Neuronal stem cell (in vitro differentiated cells): ENCODE measurements around the gene ALPP.

Source experiments
- DNase-seq: peaks from one replicate; pipeline ENCODE4 v3.0.0-alpha.2; 2013; ENCODE audit warnings: low spot score
- H2AFZ ChIP-seq: one replicate; pipeline ENCODE4 v1.6.1; 2013; ENCODE audit warnings: mild to moderate bottlenecking, low read length, inconsistent platforms
- H2AK5ac ChIP-seq: 2 replicates; pipeline ENCODE4 v1.6.1; 2013; ENCODE audit warnings: low read depth, mild to moderate bottlenecking, inconsistent platforms, low read length, moderate library complexity, mixed read lengths
- H2BK120ac ChIP-seq: 2 replicates; pipeline ENCODE4 v1.6.1; 2013; ENCODE audit warnings: low read depth, mild to moderate bottlenecking, inconsistent platforms, low read length, moderate library complexity, mixed read lengths
- H2BK12ac ChIP-seq: one replicate; pipeline ENCODE4 v1.6.1; 2013; ENCODE audit warnings: low read length, inconsistent platforms
- H2BK15ac ChIP-seq: 2 replicates; pipeline ENCODE4 v1.6.1; 2013; ENCODE audit warnings: mild to moderate bottlenecking, low read length, inconsistent platforms, mixed read lengths
- H2BK5ac ChIP-seq: one replicate; pipeline ENCODE4 v1.6.1; 2013; ENCODE audit warnings: inconsistent platforms, mild to moderate bottlenecking, low read length, moderate library complexity
- H3K14ac ChIP-seq: one replicate; pipeline ENCODE4 v1.6.1; 2013; ENCODE audit warnings: low read length, inconsistent platforms
- H3K18ac ChIP-seq: 2 replicates; pipeline ENCODE4 v1.6.1; 2013; ENCODE audit warnings: low read length, inconsistent platforms
- H3K23ac ChIP-seq: 2 replicates; pipeline ENCODE4 v1.6.1; 2013; ENCODE audit warnings: low read depth, mild to moderate bottlenecking, mixed read lengths, low read length, inconsistent platforms; ENCODE audit not compliant: poor library complexity
- H3K27ac ChIP-seq: replicated peaks from 3 replicates; pipeline ENCODE4 v1.5.1; 2013; ENCODE audit warnings: low read length, inconsistent platforms
- H3K27me3 ChIP-seq, 3 experiments: 2 replicates each; pipeline ENCODE4 v1.6.1; 2013; ENCODE audit warnings: low read length in 3 of 3, mild to moderate bottlenecking in 2 of 3, inconsistent platforms in 1 of 3, low read depth in 1 of 3, mixed read lengths in 1 of 3, moderate library complexity in 1 of 3; ENCODE audit not compliant: control insufficient read depth in 3 of 3, insufficient read depth in 3 of 3
- H3K36me3 ChIP-seq, 2 donors: replicated peaks in 1 of 2; 2 replicates each; pipeline ENCODE4 v1.6.1; 2013; ENCODE audit warnings: low read length in 2 of 2; ENCODE audit not compliant: control insufficient read depth in 2 of 2, insufficient read depth in 2 of 2
- H3K4ac ChIP-seq: 2 replicates; pipeline ENCODE4 v1.6.1; 2013; ENCODE audit warnings: inconsistent platforms, mild to moderate bottlenecking, low read length, moderate library complexity
- H3K4me1 ChIP-seq, 2 donors: 1 replicate in 1 of 2; 2 replicates in 1 of 2; pipeline ENCODE4 v1.6.1; 2013; ENCODE audit warnings: low read length in 2 of 2, low read depth in 1 of 2; ENCODE audit not compliant: control insufficient read depth in 2 of 2, insufficient read depth in 1 of 2
- H3K4me2 ChIP-seq: one replicate; pipeline ENCODE4 v1.6.1; 2013; ENCODE audit warnings: mild to moderate bottlenecking, low read length, inconsistent platforms; ENCODE audit not compliant: insufficient read depth, poor library complexity, severe bottlenecking
- H3K4me3 ChIP-seq, 2 donors: 2 replicates each; pipeline ENCODE4 v1.5.1; 2013; ENCODE audit warnings: low read length in 2 of 2, mild to moderate bottlenecking in 2 of 2, inconsistent platforms in 1 of 2, moderate library complexity in 1 of 2
- H3K79me1 ChIP-seq: one replicate; pipeline ENCODE4 v1.6.1; 2013; ENCODE audit warnings: low read depth, mild to moderate bottlenecking, inconsistent platforms, low read length, moderate library complexity
- H3K9ac ChIP-seq: one replicate; pipeline ENCODE4 v1.6.1; 2013; ENCODE audit warnings: mild to moderate bottlenecking, low read depth, low read length, inconsistent platforms; ENCODE audit not compliant: poor library complexity
- H3K9me3 ChIP-seq, 2 donors: replicated peaks in 1 of 2; 2 replicates each; pipeline versions ENCODE3 to v1.6.1; 2013; ENCODE audit warnings: low read length in 2 of 2, mild to moderate bottlenecking in 2 of 2, inconsistent platforms in 1 of 2, low read depth in 1 of 2, mixed read lengths in 1 of 2, moderate library complexity in 1 of 2; ENCODE audit not compliant: control insufficient read depth in 2 of 2, insufficient read depth in 1 of 2
- H4K8ac ChIP-seq: one replicate; pipeline ENCODE4 v1.6.1; 2013; ENCODE audit warnings: low read depth, mild to moderate bottlenecking, inconsistent platforms, low read length, moderate library complexity
- H4K91ac ChIP-seq: one replicate; pipeline ENCODE4 v1.6.1; 2013; ENCODE audit warnings: low read length, low read depth, mild to moderate bottlenecking, inconsistent platforms; ENCODE audit not compliant: poor library complexity
- WGBS, 2 donors: extraction: QIAGEN DNeasy Blood & Tissue Kit; methylation state at CpG; one replicate each; pipeline ENCODE4 v1.1.7; 2013; ENCODE audit warnings: missing lambda C conversion rate in 2 of 2, mixed read lengths in 1 of 2; ENCODE audit not compliant: insufficient read length in 2 of 2, insufficient replicate concordance in 1 of 2; ENCODE audit errors: extremely low coverage in 2 of 2; 5-methylcytosine and 5-hydroxymethylcytosine counted together

The ALPP gene

DNA sequence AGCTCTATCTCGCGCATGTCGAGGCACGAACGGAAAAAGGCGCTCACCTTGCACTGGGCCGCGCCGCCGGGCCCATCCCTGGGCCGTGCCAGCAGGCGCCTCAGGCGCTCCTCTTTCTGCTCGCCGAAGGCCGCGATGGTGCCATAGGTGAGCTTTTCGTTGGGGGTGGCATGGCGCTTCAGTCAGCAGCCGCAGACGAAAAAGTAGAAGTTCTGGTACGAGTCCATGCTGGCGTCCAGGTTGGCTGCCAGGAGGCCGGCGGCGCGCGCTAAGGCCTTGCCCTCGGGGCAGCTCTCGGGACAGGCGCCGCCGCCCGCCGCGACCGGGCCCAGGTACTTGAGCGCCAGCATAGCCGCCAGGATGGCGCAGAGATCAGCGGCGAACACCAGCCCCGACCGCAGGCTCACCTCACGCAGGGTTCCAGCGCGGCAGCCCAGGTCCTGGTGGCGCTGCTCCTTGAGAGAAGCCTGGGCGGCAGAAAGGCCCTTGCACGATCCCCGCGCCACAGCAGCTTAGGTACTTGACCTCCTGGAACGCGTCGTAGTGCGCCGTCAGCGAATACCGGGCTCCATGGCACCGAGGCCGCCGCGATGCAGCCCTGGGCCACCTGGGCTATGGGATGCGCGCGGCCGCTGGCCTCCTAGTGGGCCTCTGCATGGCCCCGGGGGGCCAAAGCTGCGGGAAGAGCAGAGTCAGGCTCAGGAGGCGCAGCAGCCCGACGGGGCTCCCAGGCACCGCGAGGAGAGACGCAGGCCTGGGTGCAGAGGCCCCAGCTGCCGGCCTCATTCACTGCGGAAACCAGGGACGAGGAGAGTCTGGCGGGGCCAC, 40.9 kb downstream of the ALPP start:
- H4K91ac ChIP-seq, result no peak overlapping the region
- H3K23ac ChIP-seq, result peak overlapping the region; percentile 96
- peak overlapping the region; percentile 75 for H2AFZ ChIP-seq
- peak overlapping the region; percentile 60 for H3K9ac ChIP-seq
- no CpG with 5 or more reads among the region's 79 CpGs for WGBS, 2 donors
- no peak overlapping the region for H2BK5ac ChIP-seq
- H2AK5ac ChIP-seq, result peak overlapping the region; percentile 88
- H3K4ac ChIP-seq, result no peak overlapping the region
- H3K27me3 ChIP-seq, result peaks cover 41 to 97% (median 66%) of the 10 kb centered on the region in 3 experiments
- H3K36me3 ChIP-seq, result no peaks in the 10 kb centered on the region
- peak overlapping the region; percentile 65 for H3K18ac ChIP-seq
- H3K14ac ChIP-seq, result no peak overlapping the region
- peaks cover 2% of the 10 kb centered on the region for H3K79me1 ChIP-seq
- peaks cover 3 to 13% of the 10 kb centered on the region in 2 donors for H3K4me1 ChIP-seq
- H3K4me2 ChIP-seq, result peak overlapping the region; percentile 68
- H2BK15ac ChIP-seq, result peak overlapping the region; percentile 49
- no peak overlapping the region for H2BK120ac ChIP-seq
- H2BK12ac ChIP-seq, result no peak overlapping the region
- no peak overlapping the region for H3K27ac ChIP-seq
- peak overlapping the region in 1 of 2 donors; percentile 70 for H3K4me3 ChIP-seq
- peaks cover 18 to 22% of the 10 kb centered on the region in 2 donors for H3K9me3 ChIP-seq
- H4K8ac ChIP-seq, result peak overlapping the region; percentile 43
- DNase-seq, result no peak

DNA sequence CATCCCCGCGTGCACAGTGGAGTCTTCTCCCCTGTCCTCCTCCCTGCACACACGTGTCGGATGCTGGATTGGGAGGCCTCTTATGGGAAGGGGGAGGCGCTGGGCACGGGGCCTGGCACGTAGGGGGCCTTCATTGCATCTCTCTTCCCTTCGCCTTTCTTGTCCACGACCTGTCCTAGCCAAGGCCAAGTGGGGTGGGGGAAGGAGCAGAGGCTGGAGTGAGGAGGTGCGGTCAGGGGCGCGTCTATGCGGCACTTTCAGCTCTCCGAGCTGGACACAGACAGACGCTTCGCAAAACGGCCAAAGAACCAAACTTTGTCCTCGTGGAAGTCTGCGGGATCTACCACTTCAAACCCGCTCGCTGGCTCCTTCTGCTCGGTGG, 41.5 kb downstream of the ALPP start:
- Histone ChIP-seq H3K18ac (peak overlapping the region; percentile 57), H2BK5ac (no peak overlapping the region), H4K8ac (no peak overlapping the region), H3K9ac (no peak overlapping the region), H2AK5ac (peak overlapping the region; percentile 88), H3K4me1 (peaks cover 3 to 13% of the 10 kb centered on the region in 2 donors), H2BK120ac (no peak overlapping the region), H2BK15ac (no peak overlapping the region), H3K27me3 (peaks cover 41 to 98% (median 66%) of the 10 kb centered on the region in 3 experiments), H3K79me1 (peaks cover 2% of the 10 kb centered on the region), H3K4me2 (peak overlapping the region; percentile 89), H4K91ac (no peak overlapping the region), H3K36me3 (no peaks in the 10 kb centered on the region), H2BK12ac (no peak overlapping the region), H3K23ac (peak overlapping the region; percentile 96), H3K4ac (no peak overlapping the region), H2AFZ (no peak overlapping the region), H3K4me3 (no peak overlapping the region), H3K9me3 (peaks cover 18 to 22% of the 10 kb centered on the region in 2 donors), H3K27ac (no peak overlapping the region), H3K14ac (peak overlapping the region; percentile 71)
- no peak for DNase-seq
- no CpG with 5 or more reads among the region's 22 CpGs for WGBS, 2 donors

DNA sequence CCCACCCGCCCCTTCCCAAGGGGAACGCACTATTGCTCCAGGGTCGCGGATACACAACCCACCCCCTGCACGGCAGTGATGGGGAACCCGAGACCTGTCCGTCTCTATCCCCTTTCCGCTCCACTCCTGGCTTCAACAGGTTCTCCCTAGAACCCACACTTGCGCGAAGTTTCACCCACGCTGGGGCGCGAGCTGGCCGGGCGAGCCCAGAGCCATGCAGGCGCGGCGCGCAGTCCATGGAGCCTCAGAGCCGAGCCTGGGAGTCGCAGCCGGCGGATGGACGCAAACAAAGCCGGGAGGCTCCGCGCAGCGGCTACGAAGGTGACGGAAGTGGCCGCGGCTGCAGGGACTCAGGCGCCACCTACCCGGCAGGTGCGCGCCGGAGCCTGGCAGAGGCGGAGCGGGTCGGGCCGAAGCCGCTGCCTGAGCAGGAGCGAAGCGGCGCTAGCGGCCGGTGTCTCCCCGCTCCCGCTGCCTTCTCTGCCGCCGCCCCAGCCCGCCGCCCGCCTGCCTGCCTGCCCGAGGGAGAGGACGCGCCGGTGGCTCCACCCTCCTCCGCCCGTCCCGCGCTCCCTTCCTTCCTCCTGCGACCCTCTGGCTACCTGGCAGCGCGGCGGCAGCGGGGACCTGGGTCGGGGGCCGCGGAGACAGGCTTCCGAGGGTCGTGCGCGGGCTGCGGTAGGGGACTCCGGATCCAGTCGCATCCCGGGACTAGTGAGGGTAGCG, 42.1 kb downstream of the ALPP start:
- H3K27me3 ChIP-seq, result peaks cover 41 to 98% (median 66%) of the 10 kb centered on the region in 3 experiments
- DNase-seq, result no peak
- H2BK12ac ChIP-seq, result peak overlapping the region; percentile 22
- H2BK120ac ChIP-seq, result no peak overlapping the region
- peak overlapping the region; percentile 77 for H3K9ac ChIP-seq
- peak overlapping the region in 1 of 2 donors; percentile 64 for H3K4me3 ChIP-seq
- peak overlapping the region; percentile 80 for H2AFZ ChIP-seq
- peaks cover 18 to 22% of the 10 kb centered on the region in 2 donors for H3K9me3 ChIP-seq
- H3K79me1 ChIP-seq, result peaks cover 2% of the 10 kb centered on the region
- H3K23ac ChIP-seq, result peak overlapping the region; percentile 96
- no CpG with 5 or more reads among the region's 79 CpGs for WGBS, 2 donors
- H2AK5ac ChIP-seq, result no peak overlapping the region
- no peak overlapping the region for H2BK5ac ChIP-seq
- no peak overlapping the region for H3K14ac ChIP-seq
- no peak overlapping the region for H2BK15ac ChIP-seq
- no peak overlapping the region for H4K8ac ChIP-seq
- H3K4me2 ChIP-seq, result peak overlapping the region; percentile 89
- no peak overlapping the region for H3K4ac ChIP-seq
- H3K4me1 ChIP-seq, result peaks cover 3 to 13% of the 10 kb centered on the region in 2 donors
- H3K27ac ChIP-seq, result no peak overlapping the region
- no peak overlapping the region for H4K91ac ChIP-seq
- H3K36me3 ChIP-seq, result no peaks in the 10 kb centered on the region
- peak overlapping the region; percentile 20 for H3K18ac ChIP-seq
